Stomach smooth muscle (tissue), 2 donors: ENCODE data around the gene ABLIM2.

Experiments used
- H3K27ac ChIP-seq: one replicate; pipeline ENCODE4 v1.7.0; 2013; ENCODE audit warnings: mild to moderate bottlenecking, low read length, inconsistent platforms
- H3K27me3 ChIP-seq, 2 donors: one replicate each; pipeline ENCODE4 v1.7.0; 2013; ENCODE audit warnings: low read length in 2 of 2; ENCODE audit not compliant: insufficient read depth in 2 of 2, control insufficient read depth in 1 of 2
- H3K36me3 ChIP-seq, 2 donors: one replicate each; pipeline ENCODE4 v1.7.0; 2013; ENCODE audit warnings: low read length in 2 of 2; ENCODE audit not compliant: control insufficient read depth in 2 of 2, insufficient read depth in 2 of 2
- H3K4me1 ChIP-seq: one replicate; pipeline ENCODE4 v1.7.0; 2013; ENCODE audit warnings: low read length; ENCODE audit not compliant: control insufficient read depth, insufficient read depth
- H3K4me3 ChIP-seq, 2 donors: one replicate each; pipeline ENCODE4 v1.7.0; 2013; ENCODE audit warnings: low read length in 2 of 2
- H3K9ac ChIP-seq, 2 donors: one replicate each; pipeline ENCODE4 v1.7.0; 2013; ENCODE audit warnings: low read length in 2 of 2, mild to moderate bottlenecking in 1 of 2
- H3K9me3 ChIP-seq, 2 donors: one replicate each; pipeline ENCODE4 v1.7.0; 2013; ENCODE audit warnings: low read length in 2 of 2; ENCODE audit not compliant: control insufficient read depth in 2 of 2
- donor health status: healthy.
- donor health status: Pancreatic carcinoma.

ABLIM2 gene

GRCh38 chr4:8108261-8108660 lies 50.4 kb downstream of the ABLIM2 start:
- Histone ChIP-seq H3K4me1 (peaks cover under 1% of the 10 kb centered on the region), H3K36me3 (no peaks in the 10 kb centered on the region), H3K9ac (no peak overlapping the region)

GRCh38 chr4:8107146-8107657 lies 51.4 kb downstream of the ABLIM2 start:
- Histone ChIP-seq H3K27ac (no peak overlapping the region), H3K27me3 (no peaks in the 10 kb centered on the region), H3K9ac (no peak overlapping the region), H3K4me3 (no peak overlapping the region), H3K9me3 (peaks cover 0 to 4% of the 10 kb centered on the region in 2 donors), H3K4me1 (no peaks in the 10 kb centered on the region), H3K36me3 (no peaks in the 10 kb centered on the region)

More at GRCh38 chr4:8108261-8108660, 50.4 kb downstream of the ABLIM2 start:
- H3K9me3 ChIP-seq: no peaks in the 10 kb centered on the region
- no peak overlapping the region for H3K4me3 ChIP-seq
- H3K27ac ChIP-seq: no peak overlapping the region
- H3K27me3 ChIP-seq: no peaks in the 10 kb centered on the region

- H3K4me1 ChIP-seq: no peaks in the 10 kb centered on the region
- H3K4me3 ChIP-seq: no peak overlapping the region
- H3K9ac ChIP-seq: no peak overlapping the region
- peaks cover 0 to 4% of the 10 kb centered on the region in 2 donors for H3K9me3 ChIP-seq
- H3K36me3 ChIP-seq: no peaks in the 10 kb centered on the region
- no peaks in the 10 kb centered on the region for H3K27me3 ChIP-seq
- H3K27ac ChIP-seq: no peak overlapping the region
Observed at GRCh38 chr4:8106451-8107025, 52.1 kb downstream of the ABLIM2 start.

GRCh38 chr4:8105306-8106100 lies 53.1 kb downstream of the ABLIM2 start:
- no peaks in the 10 kb centered on the region for H3K27me3 ChIP-seq
- peaks cover 2% of the 10 kb centered on the region for H3K4me1 ChIP-seq
- no peak overlapping the region for H3K4me3 ChIP-seq
- peaks cover 0 to 4% of the 10 kb centered on the region in 2 donors for H3K9me3 ChIP-seq
- H3K9ac ChIP-seq: no peak overlapping the region
- no peaks in the 10 kb centered on the region for H3K36me3 ChIP-seq
- H3K27ac ChIP-seq: no peak overlapping the region

GRCh38 chr4:8104491-8105305 lies 53.9 kb downstream of the ABLIM2 start:
- peaks cover 0 to 4% of the 10 kb centered on the region in 2 donors for H3K9me3 ChIP-seq

GRCh38 chr4:8103421-8104390 lies 54.9 kb downstream of the ABLIM2 start:
- Histone ChIP-seq H3K27me3 (no peaks in the 10 kb centered on the region), H3K36me3 (no peaks in the 10 kb centered on the region), H3K4me3 (no peak overlapping the region), H3K9ac (no peak overlapping the region), H3K9me3 (peaks cover 0 to 4% of the 10 kb centered on the region in 2 donors), H3K27ac (no peak overlapping the region), H3K4me1 (peaks cover 2% of the 10 kb centered on the region)

More at GRCh38 chr4:8104491-8105305, 53.9 kb downstream of the ABLIM2 start:
- H3K4me3 ChIP-seq: no peak overlapping the region
- no peak overlapping the region for H3K27ac ChIP-seq
- no peaks in the 10 kb centered on the region for H3K27me3 ChIP-seq
- H3K36me3 ChIP-seq: no peaks in the 10 kb centered on the region
- peaks cover 2% of the 10 kb centered on the region for H3K4me1 ChIP-seq
- no peak overlapping the region for H3K9ac ChIP-seq

- Histone ChIP-seq H3K9ac (no peak overlapping the region), H3K27me3 (no peaks in the 10 kb centered on the region), H3K27ac (no peak overlapping the region)
Observed at GRCh38 chr4:8102831-8103230, 55.8 kb downstream of the ABLIM2 start.

GRCh38 chr4:8102076-8102355 lies 56.6 kb downstream of the ABLIM2 start:
- Histone ChIP-seq H3K4me3 (no peak overlapping the region), H3K27me3 (no peaks in the 10 kb centered on the region), H3K27ac (no peak overlapping the region), H3K9me3 (peaks cover 0 to 4% of the 10 kb centered on the region in 2 donors), H3K36me3 (no peaks in the 10 kb centered on the region), H3K9ac (no peak overlapping the region), H3K4me1 (peaks cover 2% of the 10 kb centered on the region)

More at GRCh38 chr4:8102831-8103230, 55.8 kb downstream of the ABLIM2 start:
- Histone ChIP-seq H3K36me3 (no peaks in the 10 kb centered on the region), H3K4me3 (no peak overlapping the region), H3K9me3 (peaks cover 0 to 4% of the 10 kb centered on the region in 2 donors), H3K4me1 (peaks cover 2% of the 10 kb centered on the region)

GRCh38 chr4:8101213-8102075 lies 57.2 kb downstream of the ABLIM2 start:
- Histone ChIP-seq H3K36me3 (no peaks in the 10 kb centered on the region), H3K27me3 (no peaks in the 10 kb centered on the region), H3K9me3 (peaks cover 0 to 4% of the 10 kb centered on the region in 2 donors), H3K4me1 (peaks cover 2% of the 10 kb centered on the region), H3K27ac (no peak overlapping the region), H3K9ac (no peak overlapping the region), H3K4me3 (no peak overlapping the region)
